ENCODE data around the gene SPSB2.

DNA sequence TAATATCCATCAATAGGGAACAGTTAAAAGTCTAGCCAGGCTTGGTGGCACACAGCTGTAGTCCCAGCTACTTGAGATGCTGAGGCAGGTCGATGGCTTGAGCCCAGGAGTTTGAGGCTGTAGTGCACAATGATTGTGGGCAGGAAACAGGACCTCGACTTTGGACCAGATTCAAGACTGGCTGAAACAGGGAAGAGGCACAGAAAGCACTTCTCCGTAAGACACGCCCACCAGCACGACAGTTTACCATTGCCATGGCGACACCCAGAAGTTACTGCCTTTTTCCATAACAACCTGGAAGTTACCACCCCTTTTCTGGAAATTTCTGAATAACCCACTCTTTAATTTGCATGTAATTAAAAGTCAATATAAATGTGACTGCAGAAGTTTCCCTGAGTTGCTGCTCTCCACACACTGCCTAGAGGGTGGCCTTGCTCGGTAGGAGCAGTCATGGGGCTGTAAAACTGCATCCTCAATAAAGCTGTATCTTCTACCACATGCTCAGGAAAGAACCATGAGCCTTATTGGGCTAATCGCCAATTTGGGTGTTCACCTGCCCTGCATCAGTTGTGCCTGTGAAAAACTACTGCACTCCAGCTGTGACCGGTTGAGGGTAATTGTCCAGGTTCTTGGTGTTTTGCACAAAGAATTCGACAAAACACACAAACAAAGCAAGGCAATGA, 26.9 kb upstream of the SPSB2 start:
- TF ChIP-seq, protein P1, sequence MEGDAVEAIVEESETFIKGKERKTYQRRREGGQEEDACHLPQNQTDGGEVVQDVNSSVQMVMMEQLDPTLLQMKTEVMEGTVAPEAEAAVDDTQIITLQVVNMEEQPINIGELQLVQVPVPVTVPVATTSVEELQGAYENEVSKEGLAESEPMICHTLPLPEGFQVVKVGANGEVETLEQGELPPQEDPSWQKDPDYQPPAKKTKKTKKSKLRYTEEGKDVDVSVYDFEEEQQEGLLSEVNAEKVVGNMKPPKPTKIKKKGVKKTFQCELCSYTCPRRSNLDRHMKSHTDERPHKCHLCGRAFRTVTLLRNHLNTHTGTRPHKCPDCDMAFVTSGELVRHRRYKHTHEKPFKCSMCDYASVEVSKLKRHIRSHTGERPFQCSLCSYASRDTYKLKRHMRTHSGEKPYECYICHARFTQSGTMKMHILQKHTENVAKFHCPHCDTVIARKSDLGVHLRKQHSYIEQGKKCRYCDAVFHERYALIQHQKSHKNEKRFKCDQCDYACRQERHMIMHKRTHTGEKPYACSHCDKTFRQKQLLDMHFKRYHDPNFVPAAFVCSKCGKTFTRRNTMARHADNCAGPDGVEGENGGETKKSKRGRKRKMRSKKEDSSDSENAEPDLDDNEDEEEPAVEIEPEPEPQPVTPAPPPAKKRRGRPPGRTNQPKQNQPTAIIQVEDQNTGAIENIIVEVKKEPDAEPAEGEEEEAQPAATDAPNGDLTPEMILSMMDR (IDR thresholded peaks at IDR 0.05), result no peak
- peak in 1 of 2 donors; percentile 60 for TF ChIP-seq EP300 (IDR thresholded peaks at IDR 0.05)

Data from tibial nerve (tissue), 4 donors.